H1 (cell line): ENCODE data around the gene SLC35A3. TPM values are rescaled to one million over a fixed set of nuclear protein-coding genes. Genes with fewer than 3 reads are reported as not detected.

Source experiments
- CTCF ChIA-PET: fragments of 300-600 bp; sonication (Branson Sonifier 250); formaldehyde crosslinking; loops from one replicate; lab custom pipeline; 2021; ENCODE audit not compliant: partially characterized antibody; lab: Charles Lee
- POLR2A ChIA-PET: fragments of 300-600 bp; sonication (Branson Sonifier 250); formaldehyde crosslinking; loops from one replicate; lab custom pipeline; 2021; ENCODE audit warnings: inconsistent platforms; ENCODE audit not compliant: partially characterized antibody; lab: Charles Lee
- DNase-seq, 2 experiments: peaks; one replicate each; pipeline versions ENCODE4 v3.0.0 to v3.0.0-alpha.2; 2010 to 2022; ENCODE audit warnings: low spot score in 2 of 2, low read depth in 1 of 2, mixed read lengths in 1 of 2
- FAIRE-seq: peaks from 2 replicates; lab custom pipeline; 2011; peaks lifted over from hg19 to GRCh38; lab: Jason Lieb, UNC
- H2AFZ ChIP-seq: 2 replicates; pipeline ENCODE4 v1.8.1; 2012; ENCODE audit warnings: low read length, inconsistent platforms
- H2AK5ac ChIP-seq: 2 replicates; pipeline ENCODE4 v1.6.1; 2013; ENCODE audit warnings: low read depth, low read length
- H2BK120ac ChIP-seq: replicated peaks from 2 replicates; pipeline ENCODE3; 2013; ENCODE audit warnings: low read depth, low read length, inconsistent platforms
- H2BK12ac ChIP-seq: 2 replicates; pipeline ENCODE4 v1.6.1; 2013; ENCODE audit warnings: low read depth, low read length
- H2BK15ac ChIP-seq: 2 replicates; pipeline ENCODE4 v1.6.1; 2013; ENCODE audit warnings: low read length
- H2BK20ac ChIP-seq: 2 replicates; pipeline ENCODE4 v1.6.1; 2013; ENCODE audit warnings: low read length
- H2BK5ac ChIP-seq: 2 replicates; pipeline ENCODE4 v1.6.1; 2013; ENCODE audit warnings: low read depth, low read length
- H3K14ac ChIP-seq: 2 replicates; pipeline ENCODE4 v1.6.1; 2013; ENCODE audit warnings: inconsistent platforms; ENCODE audit not compliant: insufficient read length
- H3K18ac ChIP-seq: 2 replicates; pipeline ENCODE4 v1.6.1; 2013; ENCODE audit warnings: low read length; ENCODE audit errors: extremely low read depth
- H3K23ac ChIP-seq: 2 replicates; pipeline ENCODE4 v1.6.1; 2013; ENCODE audit warnings: inconsistent platforms; ENCODE audit not compliant: insufficient read length
- H3K23me2 ChIP-seq: 2 replicates; pipeline ENCODE4 v1.6.1; 2013; ENCODE audit warnings: low read depth, low read length
- H3K27ac ChIP-seq: 2 replicates; pipeline ENCODE4 v1.6.1; 2011; ENCODE audit warnings: low read depth, low read length, inconsistent platforms
- H3K27me3 ChIP-seq, 4 experiments: replicated peaks in 1 of 4; 1 replicate in 1 of 4; 2 replicates in 3 of 4; pipeline versions ENCODE4 v1.6.1 to v1.8.1; 2011 to 2013; ENCODE audit warnings: low read length in 3 of 4, mild to moderate bottlenecking in 3 of 4, inconsistent platforms in 2 of 4, mixed read lengths in 2 of 4, moderate library complexity in 1 of 4; ENCODE audit not compliant: control insufficient read depth in 3 of 4, insufficient read depth in 3 of 4; ENCODE audit errors: extremely low read depth in 1 of 4
- H3K36me3 ChIP-seq, 4 experiments: 2 replicates each; pipeline versions ENCODE4 v1.6.1 to v1.8.1; 2011 to 2013; ENCODE audit warnings: mild to moderate bottlenecking in 4 of 4, low read length in 3 of 4, moderate library complexity in 2 of 4, control low read depth in 1 of 4, inconsistent platforms in 1 of 4; ENCODE audit not compliant: insufficient read depth in 4 of 4, control insufficient read depth in 2 of 4
- H3K4ac ChIP-seq: replicated peaks from 2 replicates; pipeline ENCODE3; 2013; ENCODE audit warnings: low read length, low read depth, mixed read lengths, inconsistent platforms; ENCODE audit not compliant: insufficient read length
- H3K4me1 ChIP-seq, 4 experiments: replicated peaks in 1 of 4; 1 replicate in 1 of 4; 2 replicates in 3 of 4; pipeline versions ENCODE4 v1.6.1 to v1.8.1; 2011 to 2013; ENCODE audit warnings: low read length in 3 of 4, inconsistent platforms in 2 of 4, mixed read lengths in 1 of 4; ENCODE audit not compliant: insufficient read depth in 4 of 4, control insufficient read depth in 3 of 4
- H3K4me2 ChIP-seq, 2 experiments: 2 replicates each; pipeline versions ENCODE4 v1.6.1 to v1.8.1; 2011 to 2013; ENCODE audit warnings: low read depth in 2 of 2, low read length in 2 of 2, control low read depth in 1 of 2, inconsistent platforms in 1 of 2, mild to moderate bottlenecking in 1 of 2; ENCODE audit not compliant: insufficient read depth in 1 of 2
- H3K4me3 ChIP-seq, 4 experiments: fragments of 200-600, 300-600 bp in 1 of 4; sonication (generic), shearing (Covaris generic), sonication (Bioruptor Twin) in 1 of 4; 2 replicates each; pipeline versions ENCODE4 v1.5.1 to v1.8.1; 2011 to 2016; ENCODE audit warnings: low read length in 4 of 4, low read depth in 3 of 4, control low read depth in 2 of 4, inconsistent platforms in 2 of 4, mild to moderate bottlenecking in 2 of 4, mixed read lengths in 1 of 4, moderate library complexity in 1 of 4; ENCODE audit not compliant: insufficient read depth in 2 of 4; ENCODE audit errors: extremely low read depth in 1 of 4
- H3K56ac ChIP-seq: replicated peaks from 2 replicates; pipeline ENCODE3; 2013; ENCODE audit warnings: low read depth, mild to moderate bottlenecking, mixed read lengths, low read length, inconsistent platforms; ENCODE audit not compliant: insufficient read length
- H3K79me1 ChIP-seq: 2 replicates; pipeline ENCODE4 v1.6.1; 2013; ENCODE audit warnings: low read depth, low read length, control low read depth
- H3K79me2 ChIP-seq, 2 experiments: 2 replicates each; pipeline versions ENCODE4 v1.6.1 to v1.8.1; 2012 to 2013; ENCODE audit warnings: low read length in 2 of 2, mild to moderate bottlenecking in 2 of 2, inconsistent platforms in 1 of 2; ENCODE audit not compliant: insufficient read depth in 2 of 2, control insufficient read depth in 1 of 2
- H3K9ac ChIP-seq, 4 experiments: replicated peaks in 1 of 4; 1 replicate in 1 of 4; 2 replicates in 3 of 4; pipeline versions ENCODE4 v1.6.1 to v1.8.1; 2011 to 2013; ENCODE audit warnings: low read depth in 3 of 4, low read length in 3 of 4, control low read depth in 2 of 4, mild to moderate bottlenecking in 2 of 4, moderate library complexity in 2 of 4, inconsistent platforms in 1 of 4; ENCODE audit errors: extremely low read depth in 1 of 4
- H3K9me3 ChIP-seq, 2 experiments: 2 replicates each; pipeline versions ENCODE4 v1.6.1 to v1.8.1; 2012 to 2013; ENCODE audit warnings: mild to moderate bottlenecking in 2 of 2, moderate library complexity in 2 of 2, control low read depth in 1 of 2, inconsistent platforms in 1 of 2, low read depth in 1 of 2, low read length in 1 of 2, mixed read lengths in 1 of 2; ENCODE audit not compliant: insufficient read depth in 2 of 2
- H4K20me1 ChIP-seq, 2 experiments: replicated peaks in 1 of 2; 2 replicates each; pipeline versions ENCODE3 to v1.8.1; 2011 to 2013; ENCODE audit warnings: inconsistent platforms in 2 of 2, low read length in 2 of 2, mild to moderate bottlenecking in 1 of 2; ENCODE audit not compliant: insufficient read depth in 2 of 2, control insufficient read depth in 1 of 2
- H4K5ac ChIP-seq: 2 replicates; pipeline ENCODE4 v1.6.1; 2013; ENCODE audit warnings: low read length, low read depth, mixed read lengths, inconsistent platforms; ENCODE audit not compliant: insufficient read length
- H4K8ac ChIP-seq: 2 replicates; pipeline ENCODE4 v1.8.0; 2013; ENCODE audit warnings: mild to moderate bottlenecking, moderate library complexity, low read length, inconsistent platforms; ENCODE audit not compliant: insufficient read depth; ENCODE audit errors: extremely low read depth
- H4K91ac ChIP-seq: replicated peaks from 2 replicates; pipeline ENCODE3; 2013; ENCODE audit warnings: low read length, mixed read lengths, inconsistent platforms; ENCODE audit not compliant: insufficient read length
- CHD7 ChIP-seq: fragments of 300-600 bp; sonication (generic); IDR thresholded peaks from 2 replicates; pipeline ENCODE4 v1.7.1; 2012; ENCODE audit warnings: low read length, moderate library complexity, mild to moderate bottlenecking, inconsistent platforms; ENCODE audit not compliant: insufficient replicate concordance
- polyA plus RNA-seq, 7 experiments: library from polyadenylated mRNA; depleted of rRNA in 3 of 7; stranded (reverse) in 5 of 7; unstranded in 2 of 7; fragments of >200 nt in 5 of 7; fragments of 200-250 nt in 2 of 7; gene quantifications; 1 replicate in 5 of 7; 2 replicates in 1 of 7; 4 replicates in 1 of 7; pipeline versions ENCODE4 v1.2.1 to v1.2.3, GENCODE V29; 2011 to 2013; ENCODE audit warnings: missing spikeins in 2 of 7, mixed read lengths in 2 of 7
- total RNA-seq: library from RNA; stranded (reverse); fragmentation: NEBNext Ultra II Directional; extraction: Animal tissue kit (Norgen Biotek cat#: 25700); gene quantifications from 2 replicates; pipeline ENCODE4 v1.2.1, GENCODE V29; 2021

The SLC35A3 gene
- total and polyA plus RNA-seq, 2 of the 8 experiments (the other 6 are each of a cell fraction or from before 2014, with no cell fraction given) = 3.0 to 13.8 TPM

GRCh38 chr1:100009458-100009857, 39.7 kb downstream of the SLC35A3 start:
- Histone ChIP-seq H3K23me2 (no peaks in the 10 kb centered on the region), H2BK120ac (no peak overlapping the region), H2BK15ac (no peak overlapping the region), H2BK12ac (no peak overlapping the region), H3K4me2 (no peak overlapping the region), H3K4me3 (no peak overlapping the region), H3K36me3 (no peaks in the 10 kb centered on the region; a peak in 1 of 8 replicates), H3K56ac (no peak overlapping the region), H4K5ac (no peak overlapping the region), H3K27ac (no peak overlapping the region), H3K79me2 (no peaks in the 10 kb centered on the region; a peak in 1 of 4 replicates), H4K20me1 (no peaks in the 10 kb centered on the region), H3K27me3 (no peaks in the 10 kb centered on the region), H3K23ac (no peak overlapping the region), H3K79me1 (no peaks in the 10 kb centered on the region), H3K4me1 (no peaks in the 10 kb centered on the region; a peak in 1 of 7 replicates), H3K9me3 (no peaks in the 10 kb centered on the region), H2BK5ac (no peak overlapping the region), H4K91ac (no peak overlapping the region), H3K9ac (peak overlapping the region in 1 of 4 experiments; percentile 34; a peak in 1 of 7 replicates), H3K14ac (no peak overlapping the region), H3K4ac (no peak overlapping the region), H2AFZ (no peak overlapping the region), H3K18ac (no peak overlapping the region), H2BK20ac (no peak overlapping the region), H2AK5ac (no peak overlapping the region), H4K8ac (no peak overlapping the region)
- ChIA-PET CTCF (no interaction called here), POLR2A (no interaction called here)
- no peak for DNase-seq
- no peak for FAIRE-seq
- no peak for TF ChIP-seq CHD7
